Measurements from ENCODE around the gene CATSPERD. TPM values are rescaled to one million over a fixed set of nuclear protein-coding genes. Genes with fewer than 3 reads are reported as not detected.

The CATSPERD gene
- not detected in 5 replicates for total RNA-seq (2022; extraction: Qiagen RNA extraction)

GRCh38 chr19:5719961-5720790 lies at the start of gene CATSPERD, which contains the start of gene LONP1:
Gene CATSPERD, plus strand, starts transcription at chr19:5720637. Its CDS starts 101 bp downstream, at chr19:5720738.
Gene LONP1, minus strand, starts transcription at chr19:5720146. Its CDS starts 14 bp downstream, at chr19:5720132.

GRCh38 chr19:5680437-5681368 lies 39.7 kb upstream of the CATSPERD start, which contains the start of the genes HSD11B1L and MICOS13:
Gene HSD11B1L, plus strand, starts transcription at chr19:5681027. Its CDS starts 3,806 bp downstream, at chr19:5684833.
Gene MICOS13, minus strand, starts transcription at chr19:5680516. Its CDS starts 30 bp downstream, at chr19:5680486.

DNA sequence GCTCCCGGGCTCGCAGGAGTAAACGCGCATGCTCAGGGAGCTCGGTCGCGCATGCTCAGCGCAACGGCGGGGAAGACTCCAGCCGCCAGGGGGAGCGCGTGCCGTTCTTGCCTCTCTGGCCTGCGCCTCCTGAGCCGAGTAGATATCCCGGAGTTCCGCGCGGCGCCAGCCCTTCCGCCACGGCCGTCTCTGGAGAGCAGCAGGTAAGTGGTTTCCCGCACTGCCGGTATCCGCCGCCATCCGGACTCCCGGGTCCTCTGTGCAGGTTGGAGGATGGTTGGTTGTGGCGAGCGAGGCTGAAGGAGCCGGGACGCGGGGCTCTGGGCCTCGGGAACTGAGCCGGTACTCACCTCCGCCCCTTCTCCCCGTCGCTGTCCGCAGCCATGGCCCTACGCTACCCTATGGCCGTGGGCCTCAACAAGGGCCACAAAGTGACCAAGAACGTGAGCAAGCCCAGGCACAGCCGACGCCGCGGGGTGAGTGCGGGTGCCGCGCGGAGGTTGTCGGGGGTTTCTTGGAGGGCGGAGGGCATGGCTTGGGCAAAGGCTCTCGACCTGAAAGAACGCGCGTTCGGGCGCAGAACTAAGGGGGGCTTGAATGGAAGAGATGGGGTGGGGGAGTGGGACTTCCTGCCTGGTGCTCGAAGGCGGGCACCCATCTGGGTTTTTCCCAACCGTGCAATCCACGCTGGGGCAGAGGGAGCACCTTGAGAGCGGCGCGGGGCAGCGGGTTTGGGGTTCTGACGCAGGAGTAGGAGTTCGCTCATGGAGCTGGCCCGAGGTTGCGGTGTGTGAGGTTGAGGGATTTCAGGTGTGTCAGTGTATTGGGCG lies 30.1 kb upstream of the CATSPERD start, which contains the start of gene RPL36:
Gene RPL36, plus strand, starts transcription at position 171 of the 830 bp plus-strand sequence. Its CDS starts 213 bp downstream, at position 384.

DNA sequence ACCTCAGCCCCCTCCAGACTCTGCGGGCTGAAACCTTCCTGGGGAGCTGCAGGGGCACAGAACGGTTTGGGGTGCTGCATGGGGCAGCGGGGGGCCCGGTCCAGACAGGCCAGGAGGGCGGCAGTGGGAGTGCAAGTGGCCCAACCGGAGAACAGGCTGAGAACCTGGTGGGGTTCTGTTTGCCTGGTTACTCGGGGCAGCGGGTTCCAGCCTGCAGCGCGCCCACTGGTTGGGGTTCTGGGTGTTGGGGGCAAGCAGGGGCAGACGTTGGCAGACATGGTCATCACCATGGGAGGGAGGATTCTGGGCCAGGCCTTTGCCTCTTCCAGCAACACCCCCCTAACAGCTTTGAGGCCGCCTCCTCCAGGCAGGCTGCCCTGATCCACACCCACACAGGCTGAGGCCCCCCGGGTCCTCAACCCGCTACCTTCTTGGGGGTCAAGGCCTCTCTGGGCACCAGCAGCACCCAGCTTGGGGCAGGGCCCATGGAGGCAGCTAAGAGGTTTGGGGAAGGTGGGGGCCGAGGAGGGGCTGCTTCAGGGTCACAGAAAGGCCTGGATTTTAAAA lies 64.2 kb downstream of the CATSPERD start, which contains the start of gene PRR22:
Gene PRR22, minus strand, starts transcription at position 166 of the 567 bp plus-strand sequence. Its CDS starts 86 bp downstream, at position 80.

GRCh38 chr19:5790559-5791520 lies 70.4 kb downstream of the CATSPERD start, which contains the start of gene DUS3L:
Gene DUS3L, minus strand, starts transcription at chr19:5791163. Its CDS starts 22 bp downstream, at chr19:5791141.

DNA sequence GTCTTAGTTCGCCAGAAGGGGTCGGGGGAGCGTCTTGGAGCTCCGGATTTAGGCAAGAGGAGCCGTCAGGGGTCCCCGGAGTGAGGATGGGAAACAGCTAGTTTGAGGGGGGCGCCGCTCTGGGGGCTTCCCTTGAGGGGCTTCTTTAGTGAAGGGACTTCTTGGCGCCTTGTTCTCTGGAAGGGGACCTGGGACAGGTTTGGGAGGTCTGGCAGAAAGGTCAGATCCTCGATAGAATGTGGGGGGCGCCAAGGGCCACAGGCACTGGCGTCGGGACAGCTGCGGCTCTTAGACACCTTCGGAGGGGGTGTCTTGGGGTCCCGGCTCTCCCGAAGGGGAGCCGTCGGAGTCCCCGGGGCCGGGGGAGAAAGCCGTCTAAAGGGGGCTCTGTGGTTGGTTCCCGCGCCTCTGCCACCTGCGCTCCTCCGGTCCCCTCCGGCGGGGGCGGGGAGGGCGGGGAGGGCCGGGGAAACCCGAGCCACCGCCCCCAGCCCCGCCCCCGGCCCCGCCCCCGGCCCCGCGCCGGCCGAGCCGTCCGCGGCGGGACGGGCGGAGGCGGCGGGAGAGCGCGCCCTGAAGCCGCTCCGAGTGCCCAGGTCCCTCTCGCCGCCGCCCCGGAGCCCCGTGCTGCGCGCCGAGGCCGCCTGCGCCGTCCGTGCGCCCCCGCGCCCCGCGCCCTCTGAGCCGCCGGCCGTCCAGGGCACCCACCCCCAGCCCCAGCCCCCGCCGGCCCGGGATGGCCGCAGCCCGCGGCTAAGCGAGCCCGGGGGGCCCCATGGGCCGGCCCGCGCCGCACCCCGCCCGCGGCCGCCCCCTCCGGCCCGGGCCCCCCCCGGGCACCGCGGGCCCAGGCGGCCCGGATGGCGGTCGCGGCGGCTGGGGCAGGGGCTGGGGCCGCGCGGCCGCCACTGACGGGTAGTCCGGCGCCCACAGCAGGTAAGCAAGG lies 84.4 kb downstream of the CATSPERD start, which contains the start of gene NRTN:
Gene NRTN, plus strand, starts transcription at position 552 of the 946 bp plus-strand sequence. CDS start 19,099 bp downstream, outside the sequence.

Other genes with a start within 250 kb of the CATSPERD start
- gene TINCR, start 152.7 kb upstream of the CATSPERD start, total RNA-seq (2022; extraction: Qiagen RNA extraction): 2.2 to 3.5 TPM (median 2.6 TPM) in 5 replicates
- gene SAFB2, start 97.9 kb upstream of the CATSPERD start, total RNA-seq (2022; extraction: Qiagen RNA extraction): 26.5 to 41.4 TPM (median 36.8 TPM) in 5 replicates
- 49.7 to 56.3 TPM (median 54.3 TPM) in 5 replicates for gene SAFB, start 97.6 kb upstream of the CATSPERD start, total RNA-seq (2022; extraction: Qiagen RNA extraction)
- 48.1 to 75.8 TPM (median 69.1 TPM) in 5 replicates for gene MICOS13, start 40.1 kb upstream of the CATSPERD start, total RNA-seq (2022; extraction: Qiagen RNA extraction)
- 3.5 to 5.2 TPM (median 4.3 TPM) in 5 replicates for gene HSD11B1L, start 39.6 kb upstream of the CATSPERD start, total RNA-seq (2022; extraction: Qiagen RNA extraction)
- 732 to 879 TPM (median 766 TPM) in 5 replicates for gene RPL36, start 30.3 kb upstream of the CATSPERD start, total RNA-seq (2022; extraction: Qiagen RNA extraction)
- 49.8 to 62.6 TPM (median 59.8 TPM) in 5 replicates for gene LONP1, start 491 bp upstream of the CATSPERD start, total RNA-seq (2022; extraction: Qiagen RNA extraction)
- 1.2 to 3.4 TPM (median 2.3 TPM) in 5 replicates for gene PRR22, start 64.1 kb downstream of the CATSPERD start, total RNA-seq (2022; extraction: Qiagen RNA extraction)
- gene DUS3L, start 70.5 kb downstream of the CATSPERD start, total RNA-seq (2022; extraction: Qiagen RNA extraction): 26.9 to 31.9 TPM (median 28.5 TPM) in 5 replicates
- 1.2 to 1.6 TPM (median 1.3 TPM) in 5 replicates for gene NRTN, start 84.4 kb downstream of the CATSPERD start, total RNA-seq (2022; extraction: Qiagen RNA extraction)
- gene FUT6, start 119.1 kb downstream of the CATSPERD start, total RNA-seq (2022; extraction: Qiagen RNA extraction): not detected in 5 replicates
- gene FUT3, start 130.8 kb downstream of the CATSPERD start, total RNA-seq (2022; extraction: Qiagen RNA extraction): 0.08 to 0.12 TPM (median 0.11 TPM) in 3 of 5 replicates, not detected in the others
- gene FUT5, start 149.9 kb downstream of the CATSPERD start, total RNA-seq (2022; extraction: Qiagen RNA extraction): not detected in 5 replicates
- gene NDUFA11, start 183.2 kb downstream of the CATSPERD start, total RNA-seq (2022; extraction: Qiagen RNA extraction): 206 to 313 TPM (median 291 TPM) in 5 replicates
- gene VMAC, start 184.2 kb downstream of the CATSPERD start, total RNA-seq (2022; extraction: Qiagen RNA extraction): 0.26 to 0.59 TPM (median 0.49 TPM) in 5 replicates
- 1.0 to 1.8 TPM (median 1.5 TPM) in 5 replicates for gene CAPS, start 193.6 kb downstream of the CATSPERD start, total RNA-seq (2022; extraction: Qiagen RNA extraction)